ENCODE measurements around the gene ELOB. TPM values are rescaled to one million over a fixed set of nuclear protein-coding genes. Genes with fewer than 3 reads are reported as not detected.

ELOB gene
- total RNA-seq: 292 and 386 TPM in 2 replicates

DNA sequence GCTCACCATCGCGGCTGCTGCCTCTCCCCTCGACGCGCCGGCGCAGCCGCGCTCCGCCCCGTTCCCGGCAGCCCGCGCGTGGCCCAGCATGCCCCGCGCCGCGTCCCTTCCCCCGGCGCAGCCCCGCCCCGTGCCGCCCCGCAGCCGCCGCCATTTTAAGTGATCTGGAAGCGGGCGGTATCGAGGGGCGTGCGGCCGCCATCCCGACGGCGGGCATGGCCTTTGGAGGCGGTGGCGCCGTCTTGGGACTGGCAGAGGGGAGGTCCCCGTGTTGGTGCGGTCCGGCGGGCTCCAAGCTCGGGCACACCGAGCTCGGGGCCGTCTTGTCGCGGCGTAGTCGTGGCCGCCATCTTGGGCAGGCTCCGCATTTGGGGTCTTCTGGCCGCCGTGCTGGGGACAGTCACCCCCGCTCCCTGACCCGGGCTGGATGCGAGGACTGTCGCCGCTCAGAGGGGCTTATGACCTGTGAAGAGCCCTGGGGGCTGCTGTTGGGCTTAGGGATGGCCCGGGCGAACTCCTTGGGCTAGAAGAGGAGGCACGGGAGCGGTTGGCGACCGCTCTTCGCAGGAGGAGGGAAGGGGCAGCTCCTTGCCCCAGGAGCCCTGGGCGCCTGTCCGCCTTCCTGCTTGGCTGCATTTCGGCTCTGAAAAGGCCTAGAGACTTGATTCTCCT is at the start of gene ELOB:
TSS of gene ELOB (minus strand) at position 50 of the 672 bp plus-strand sequence. CDS start at position 9, 41 bp downstream.

DNA sequence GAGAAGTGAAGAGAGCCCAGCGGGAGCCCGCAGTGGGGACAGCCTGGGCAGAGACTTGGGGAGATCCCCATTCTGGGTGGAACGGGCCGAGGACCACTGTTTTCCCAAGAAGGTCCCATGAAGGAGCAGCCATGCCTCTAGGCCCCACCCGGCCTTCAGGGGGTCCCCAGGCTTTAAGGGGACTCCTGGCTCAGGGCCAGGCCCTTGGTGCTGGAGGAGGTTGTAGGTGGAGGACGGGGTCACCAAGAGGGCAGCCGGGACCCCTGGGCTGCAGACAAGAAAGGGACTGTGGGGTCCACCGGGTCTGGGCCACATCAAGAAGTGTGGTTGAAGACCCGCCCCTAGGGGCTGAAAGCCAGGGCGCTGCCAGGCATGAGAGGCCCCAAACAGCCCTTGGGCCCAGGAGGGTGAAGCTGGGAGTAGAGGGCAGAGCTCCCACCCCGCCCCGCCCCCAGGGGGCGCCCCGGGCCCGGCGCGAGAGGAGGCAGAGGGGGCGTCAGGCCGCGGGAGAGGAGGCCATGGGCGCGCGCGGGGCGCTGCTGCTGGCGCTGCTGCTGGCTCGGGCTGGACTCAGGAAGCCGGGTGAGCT is 39.8 kb upstream of the ELOB start, which contains the start of gene PRSS21:
TSS of gene PRSS21 (plus strand) at position 487 of the 589 bp plus-strand sequence. CDS start at position 519, 32 bp downstream.

DNA sequence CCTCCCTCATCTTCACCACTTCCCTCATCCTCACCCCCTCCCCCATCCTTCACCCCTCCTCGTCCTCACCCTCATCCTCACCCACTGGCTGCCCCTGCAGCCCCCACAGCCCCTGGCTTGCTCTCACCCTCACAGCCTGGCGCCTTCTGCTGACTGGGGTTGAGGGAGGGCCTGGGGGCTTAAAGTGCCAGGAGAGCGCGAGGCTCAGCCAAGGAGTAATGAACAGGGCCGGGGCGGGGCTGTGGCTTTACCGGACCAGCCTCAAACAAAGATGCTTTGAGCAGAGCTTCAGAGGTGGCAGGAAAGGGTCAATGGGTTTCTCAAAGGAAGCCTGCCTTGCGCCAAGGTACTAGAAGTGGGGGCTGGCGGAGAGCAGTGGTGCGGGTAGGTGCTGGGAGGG is 10.3 kb upstream of the ELOB start, which contains the start of gene PRSS33:
TSS of gene PRSS33 (minus strand) at position 155 of the 400 bp plus-strand sequence. CDS start 1,013 bp downstream, outside the sequence.

DNA sequence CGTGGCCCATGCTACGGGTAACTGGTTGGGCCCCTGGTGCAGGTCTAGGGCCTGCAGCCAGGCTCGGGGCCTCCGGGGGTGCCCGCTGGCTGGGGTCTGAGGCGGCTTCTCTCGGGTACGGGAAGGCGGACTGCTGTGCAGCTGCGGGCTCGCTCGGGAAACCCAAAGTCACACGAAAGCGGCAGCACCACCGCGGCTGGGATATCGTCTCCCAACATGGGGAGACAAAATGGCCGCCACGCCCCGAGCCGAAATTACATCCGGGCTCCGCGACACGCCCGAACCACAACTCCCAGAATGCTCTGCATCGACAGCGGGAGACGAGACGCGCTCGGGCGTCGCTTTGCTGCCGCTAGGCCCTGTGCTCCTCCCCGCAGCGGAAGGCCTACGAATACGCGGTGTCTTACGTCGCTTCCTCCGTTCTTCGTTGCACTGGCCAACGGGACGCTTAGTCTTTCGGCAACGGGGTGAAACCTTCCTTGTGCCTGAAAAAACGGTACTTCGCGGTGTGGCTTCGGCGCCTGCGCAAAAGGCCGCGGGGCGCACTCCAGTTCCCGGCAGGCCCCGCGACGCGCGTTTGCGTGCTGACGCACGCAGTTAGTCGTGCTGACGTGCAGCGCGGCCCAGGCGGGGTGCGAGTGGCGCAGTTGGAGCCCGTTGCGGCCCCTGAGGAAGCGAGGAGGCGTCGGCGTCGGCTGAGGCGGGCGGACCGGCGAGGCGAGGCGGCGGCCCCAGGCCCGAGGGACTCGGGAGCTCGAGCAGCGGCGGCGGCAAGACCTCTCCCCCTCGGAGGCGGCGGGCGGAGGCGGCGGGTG is 24.8 kb downstream of the ELOB start, which contains the start of gene SRRM2:
TSS of gene SRRM2 (plus strand) at position 604 of the 815 bp plus-strand sequence. CDS start 3,727 bp downstream, outside the sequence.

Other genes with a start within 250 kb of the ELOB start
- gene CEMP1, start 245.9 kb downstream of the ELOB start, total RNA-seq: not detected in 2 replicates
- 11.2 and 13.8 TPM in 2 replicates for gene PDPK1, start 239.3 kb downstream of the ELOB start, total RNA-seq
- 36.6 and 37.4 TPM in 2 replicates for gene KCTD5, start 94.8 kb downstream of the ELOB start, total RNA-seq
- 0.31 and 0.76 TPM in 2 replicates for gene PRSS27, start 57.1 kb downstream of the ELOB start, total RNA-seq
- 45.6 and 60.4 TPM in 2 replicates for gene SRRM2, start 24.6 kb downstream of the ELOB start, total RNA-seq
- gene PRSS33, start 10.3 kb upstream of the ELOB start, total RNA-seq: not detected in 2 replicates
- gene PRSS41, start 21.2 kb upstream of the ELOB start, total RNA-seq: not detected in 2 replicates
- gene PRSS21, start 40.0 kb upstream of the ELOB start, total RNA-seq: 0.80 and 3.8 TPM in 2 replicates
- 0.23 and 0.31 TPM in 2 replicates for gene ZG16B, start 53.0 kb upstream of the ELOB start, total RNA-seq
- 0.34 and 2.8 TPM in 2 replicates for gene PRSS22, start 80.9 kb upstream of the ELOB start, total RNA-seq
- 50.9 and 55.1 TPM in 2 replicates for gene FLYWCH2, start 105.9 kb upstream of the ELOB start, total RNA-seq
- 47.7 and 65.2 TPM in 2 replicates for gene FLYWCH1, start 134.7 kb upstream of the ELOB start, total RNA-seq
- 11.7 and 22.4 TPM in 2 replicates for gene KREMEN2, start 187.0 kb upstream of the ELOB start, total RNA-seq
- 34.4 and 38.0 TPM in 2 replicates for gene PAQR4, start 192.1 kb upstream of the ELOB start, total RNA-seq
- gene PKMYT1, start 203.2 kb upstream of the ELOB start, total RNA-seq: 20.1 and 86.7 TPM in 2 replicates
- gene CLDN9, start 235.6 kb upstream of the ELOB start, total RNA-seq: not detected in 2 replicates
- gene CLDN6, start 240.9 kb upstream of the ELOB start, total RNA-seq: 0.08 TPM in 1 of 2 replicates, not detected in the other
- gene TNFRSF12A, start 243.1 kb upstream of the ELOB start, total RNA-seq: 522 and 714 TPM in 2 replicates
- 26.4 and 29.2 TPM in 2 replicates for gene HCFC1R1, start 246.7 kb upstream of the ELOB start, total RNA-seq
- gene THOC6, start 246.8 kb upstream of the ELOB start, total RNA-seq: 22.3 and 33.0 TPM in 2 replicates